Stimulated activated CD8-positive, alpha-beta memory T cell treated with anti-CD3 and anti-CD28 coated beads, Interleukin-2, amount 100 ng/mL, for 48 hours (primary cell): ENCODE data around the gene GATAD2B.
"Not testable (repeated sequence)": the region's sequence is repeated elsewhere in the genome, so short reads cannot be mapped to it uniquely, and the experiment has no call there.

ENCODE experiments used
- DNase-seq, 2 donors: peaks; one replicate each; pipeline ENCODE4 v3.0.0-alpha.2; 2020; ENCODE audit warnings: low read depth in 2 of 2

GATAD2B gene

GRCh38 chr1:153888533-153888932 lies 34.2 kb downstream of the GATAD2B start:
- no peak for DNase-seq

- DNase-seq = no peak
These were observed 36.6 kb downstream of the GATAD2B start for GRCh38 chr1:153886127-153886526.

GRCh38 chr1:153883223-153883622 lies 39.5 kb downstream of the GATAD2B start:
- no peak for DNase-seq

GRCh38 chr1:153882296-153882912 lies 40.4 kb downstream of the GATAD2B start:
- DNase-seq = no peak

GRCh38 chr1:153881751-153882150 lies 41.0 kb downstream of the GATAD2B start:
- no peak for DNase-seq

- no peak for DNase-seq
These were observed 41.8 kb downstream of the GATAD2B start for GRCh38 chr1:153880962-153881361.

GRCh38 chr1:153880024-153880423 lies 42.7 kb downstream of the GATAD2B start:
- no peak for DNase-seq

- no peak for DNase-seq
These were observed 45.7 kb downstream of the GATAD2B start for GRCh38 chr1:153877112-153877511.

- DNase-seq = no peak
These were observed 49.8 kb downstream of the GATAD2B start for GRCh38 chr1:153872934-153873333.

- no peak for DNase-seq
These were observed 50.4 kb downstream of the GATAD2B start for GRCh38 chr1:153872331-153872730.

- no peak for DNase-seq
These were observed 53.3 kb downstream of the GATAD2B start for GRCh38 chr1:153869486-153869885.

- DNase-seq = no peak
These were observed 56.5 kb downstream of the GATAD2B start for GRCh38 chr1:153866045-153866850.

GRCh38 chr1:153860285-153860684 lies 62.5 kb downstream of the GATAD2B start:
- no peak for DNase-seq

- DNase-seq = no peak
These were observed 65.3 kb downstream of the GATAD2B start for GRCh38 chr1:153857505-153857904.

GRCh38 chr1:153856763-153857162 lies 66.0 kb downstream of the GATAD2B start:
- DNase-seq = no peak

GRCh38 chr1:153852170-153852569 lies 70.6 kb downstream of the GATAD2B start:
- DNase-seq = no peak

- peak in 1 of 2 donors; percentile 6 for DNase-seq
These were observed 73.1 kb downstream of the GATAD2B start for GRCh38 chr1:153849487-153850185.

- DNase-seq = no peak
These were observed 74.0 kb downstream of the GATAD2B start for GRCh38 chr1:153848805-153849204.

GRCh38 chr1:153845158-153845557 lies 77.6 kb downstream of the GATAD2B start:
- DNase-seq = no peak

GRCh38 chr1:153844349-153844748 lies 78.4 kb downstream of the GATAD2B start:
- not testable (repeated sequence) for DNase-seq

- no peak for DNase-seq
These were observed 80.7 kb downstream of the GATAD2B start for GRCh38 chr1:153842006-153842471.

- no peak for DNase-seq
These were observed 81.2 kb downstream of the GATAD2B start for GRCh38 chr1:153841463-153841994.
